SU-DHL-6 (cell line): ENCODE measurements around the gene ACY1.

Experiments used
- H2AFZ ChIP-seq: fragments of 200-600 bp; sonication (generic); 2 replicates; pipeline ENCODE4 v1.6.1; 2014; ENCODE audit warnings: low read depth, mild to moderate bottlenecking, moderate library complexity, mixed read lengths, antibody characterized with exemption, low read length; ENCODE audit not compliant: severe bottlenecking
- H3F3A ChIP-seq: fragments of 200-600 bp; shearing (Covaris generic); 2 replicates; pipeline ENCODE4 v1.6.0; 2016; ENCODE audit warnings: antibody characterized with exemption, mild to moderate bottlenecking; ENCODE audit not compliant: insufficient read depth
- H3K27ac ChIP-seq: fragments of 200-600 bp; sonication (generic); 2 replicates; pipeline ENCODE4 v1.5.1; 2016; ENCODE audit warnings: low read depth, mild to moderate bottlenecking, low read length, moderate library complexity, mixed read lengths
- H3K27me3 ChIP-seq: fragments of 200-600 bp; sonication (generic), shearing (Covaris generic); 2 replicates; pipeline ENCODE4 v1.6.0; 2014; ENCODE audit warnings: mild to moderate bottlenecking, low read length
- H3K36me3 ChIP-seq: fragments of 200-600 bp; sonication (generic); 2 replicates; pipeline ENCODE4 v1.6.1; 2014; ENCODE audit warnings: mild to moderate bottlenecking, low read length, mixed read lengths
- H3K4me2 ChIP-seq: fragments of 300-600, 200-600 bp; shearing (Covaris generic), sonication (generic); 2 replicates; pipeline ENCODE4 v1.6.0; 2014; ENCODE audit warnings: low read length, low read depth, mild to moderate bottlenecking; ENCODE audit not compliant: poor library complexity, severe bottlenecking
- H3K4me3 ChIP-seq: fragments of 200-600 bp; sonication (generic); 2 replicates; pipeline ENCODE4 v1.5.1; 2014; ENCODE audit warnings: antibody characterized with exemption, low read length, mild to moderate bottlenecking, mixed read lengths; ENCODE audit not compliant: insufficient read depth, poor library complexity, severe bottlenecking
- H3K79me2 ChIP-seq: fragments of 200-600 bp; sonication (generic); 2 replicates; pipeline ENCODE4 v1.6.1; 2014; ENCODE audit warnings: mild to moderate bottlenecking, low read length, moderate library complexity; ENCODE audit not compliant: insufficient read depth
- H3K9ac ChIP-seq: fragments of 200-600 bp; sonication (generic); 2 replicates; pipeline ENCODE4 v1.7.0; 2014; ENCODE audit warnings: mild to moderate bottlenecking, low read length
- H3K9me2 ChIP-seq: fragments of 200-600 bp; sonication (generic); replicated peaks from 2 replicates; pipeline ENCODE4 v1.6.1; 2014; ENCODE audit warnings: low read length; ENCODE audit not compliant: insufficient read depth
- H3K9me3 ChIP-seq: fragments of 200-600 bp; sonication (generic); 2 replicates; pipeline ENCODE4 v1.6.1; 2014; ENCODE audit warnings: low read length, mixed read lengths; ENCODE audit not compliant: insufficient read depth
- H4K20me1 ChIP-seq: fragments of 200-600 bp; sonication (generic); 2 replicates; pipeline ENCODE4 v1.6.1; 2014; ENCODE audit warnings: low read depth, mild to moderate bottlenecking, antibody characterized with exemption, low read length, moderate library complexity, mixed read lengths
- CTCF ChIP-seq: fragments of 200-600 bp; sonication (generic); IDR thresholded peaks from one replicate; pipeline ENCODE4 v1.5.1; 2017; ENCODE audit warnings: antibody characterized with exemption, mild to moderate bottlenecking, low read length, moderate library complexity; ENCODE audit not compliant: insufficient read depth, poor library complexity, severe bottlenecking
- EZH2phosphoT487 ChIP-seq: fragments of 200-600 bp; sonication (generic), shearing (Covaris generic); conservative IDR thresholded peaks from 2 replicates; pipeline ENCODE4 v1.6.1; 2018; ENCODE audit warnings: mild to moderate bottlenecking, antibody characterized with exemption, low read length, moderate library complexity, mixed read lengths

Gene ACY1

GRCh38 chr3:51983578-51984268, 388 bp downstream of the ACY1 start:
- H3K27me3 ChIP-seq, result no peaks in the 10 kb centered on the region
- peak overlapping the region; percentile 71 for H3K9ac ChIP-seq
- peak overlapping the region; percentile 75 for H3K4me3 ChIP-seq
- H2AFZ ChIP-seq, result peak overlapping the region; percentile 56
- no peaks in the 10 kb centered on the region for H3K9me3 ChIP-seq
- no peaks in the 10 kb centered on the region for H3K9me2 ChIP-seq
- H3F3A ChIP-seq, result peaks cover 15% of the 10 kb centered on the region
- peak overlapping the region; percentile 82 for H3K4me2 ChIP-seq
- peaks cover 7% of the 10 kb centered on the region; the same call in 1 of the 2 replicates for H3K79me2 ChIP-seq
- H4K20me1 ChIP-seq, result no peaks in the 10 kb centered on the region
- H3K36me3 ChIP-seq, result no peaks in the 10 kb centered on the region
- H3K27ac ChIP-seq, result peak overlapping the region; percentile 71
- no peak for TF ChIP-seq EZH2phosphoT487
- TF ChIP-seq CTCF, result no peak

GRCh38 chr3:51984269-51984647, 923 bp downstream of the ACY1 start:
- no peaks in the 10 kb centered on the region for H3K9me3 ChIP-seq
- peak overlapping the region; percentile 82 for H3K4me2 ChIP-seq
- no peak overlapping the region for H3K9ac ChIP-seq
- no peak overlapping the region for H3K4me3 ChIP-seq
- H3K9me2 ChIP-seq, result no peaks in the 10 kb centered on the region
- no peak for TF ChIP-seq EZH2phosphoT487
- H3F3A ChIP-seq, result peaks cover 15% of the 10 kb centered on the region
- H3K36me3 ChIP-seq, result no peaks in the 10 kb centered on the region
- no peak overlapping the region for H2AFZ ChIP-seq
- H3K27me3 ChIP-seq, result no peaks in the 10 kb centered on the region
- no peaks in the 10 kb centered on the region for H4K20me1 ChIP-seq
- H3K79me2 ChIP-seq, result peaks cover 7% of the 10 kb centered on the region; the same call in 1 of the 2 replicates
- peak overlapping the region; percentile 43 for H3K27ac ChIP-seq

- H3K27me3 ChIP-seq, result no peaks in the 10 kb centered on the region
- H3K9me3 ChIP-seq, result no peaks in the 10 kb centered on the region
- no peak overlapping the region for H3K4me3 ChIP-seq
- H3K4me2 ChIP-seq, result no peak overlapping the region
- H2AFZ ChIP-seq, result no peak overlapping the region
- no peak for TF ChIP-seq EZH2phosphoT487
- TF ChIP-seq CTCF, result no peak
- peaks cover 7% of the 10 kb centered on the region; the same call in 1 of the 2 replicates for H3K79me2 ChIP-seq
- H3F3A ChIP-seq, result peaks cover 19% of the 10 kb centered on the region
- no peak overlapping the region for H3K9ac ChIP-seq
- no peaks in the 10 kb centered on the region for H3K9me2 ChIP-seq
- no peak overlapping the region for H3K27ac ChIP-seq
- H3K36me3 ChIP-seq, result no peaks in the 10 kb centered on the region
- H4K20me1 ChIP-seq, result no peaks in the 10 kb centered on the region
These were observed 1.7 kb downstream of the ACY1 start for GRCh38 chr3:51985063-51985462.
